HepG2 (cell line): ENCODE results near the gene ACSBG1. TPM values are rescaled to one million over a fixed set of nuclear protein-coding genes. Genes with fewer than 3 reads are reported as not detected.

Source experiments
- ATAC-seq: fragments of 200-7000 bp; cut with Tn5 transposase; 3 replicates; pipeline ENCODE4 v1.9.1; 2020; ENCODE audit warnings: mild to moderate bottlenecking, moderate library complexity
- BruUV-seq: library from RNA; stranded (reverse); fragments of 400-500 nt; replicated peaks from 2 replicates; lab custom pipeline; 2021; lab: Mats Ljungman, UMichigan
- CTCF ChIA-PET: fragments of 300-600 bp; formaldehyde crosslinking; extraction: SDS; loops from one replicate; lab custom pipeline; 2021; ENCODE audit warnings: low total read pairs, inconsistent platforms, low intra/inter-chr PET ratio; lab: Yijun Ruan, JAX
- POLR2A ChIA-PET: fragments of 350-600 bp; sonication (Branson Sonifier 250); formaldehyde crosslinking; loops from one replicate; lab custom pipeline; 2020; ENCODE audit warnings: antibody characterized with exemption, inconsistent platforms; lab: Yijun Ruan, JAX
- DNase-seq: peaks from one replicate; pipeline ENCODE4 v3.0.0-alpha.2; 2015; ENCODE audit warnings: low spot score
- FAIRE-seq: peaks from 3 replicates; lab custom pipeline; 2011; peaks lifted over from hg19 to GRCh38; lab: Jason Lieb, UNC
- H2AFZ ChIP-seq: one replicate; pipeline ENCODE4 v1.6.1; 2011; ENCODE audit warnings: low read length, inconsistent platforms
- H3K27ac ChIP-seq: fragments of 300-600 bp; 3 replicates; pipeline ENCODE4 v1.8.0; 2011; ENCODE audit warnings: mixed run types, mild to moderate bottlenecking, mixed read lengths, low read length, inconsistent platforms; ENCODE audit not compliant: insufficient read depth; ENCODE audit errors: extremely low read length
- H3K27me3 ChIP-seq, 2 experiments: fragments of 200-600 bp in 1 of 2; 2 replicates in 1 of 2; 3 replicates in 1 of 2; pipeline versions ENCODE4 v1.6.0 to v1.8.0; 2011; ENCODE audit warnings: low read length in 2 of 2, mild to moderate bottlenecking in 2 of 2, moderate library complexity in 2 of 2, inconsistent platforms in 1 of 2; ENCODE audit not compliant: insufficient read depth in 2 of 2, control insufficient read depth in 1 of 2
- H3K36me3 ChIP-seq, 2 experiments: fragments of 200-600 bp in 1 of 2; replicated peaks in 1 of 2; 2 replicates in 1 of 2; 3 replicates in 1 of 2; pipeline versions ENCODE4 v1.5.1 to v1.8.0; 2011; ENCODE audit warnings: low read length in 2 of 2, inconsistent platforms in 1 of 2; ENCODE audit not compliant: insufficient read depth in 2 of 2, control insufficient read depth in 1 of 2
- H3K4me1 ChIP-seq: 2 replicates; pipeline ENCODE4 v1.5.1; 2012; ENCODE audit warnings: low read length, inconsistent platforms; ENCODE audit not compliant: insufficient read depth
- H3K4me2 ChIP-seq: 2 replicates; pipeline ENCODE4 v1.6.0; 2011; ENCODE audit warnings: low read depth, low read length, inconsistent platforms
- H3K4me3 ChIP-seq, 3 experiments: fragments of 200-600 bp in 1 of 3; sonication (generic), shearing (Covaris generic) in 1 of 3; replicated peaks in 1 of 3; 2 replicates each; pipeline ENCODE4 v1.5.1; 2011 to 2016; ENCODE audit warnings: low read length in 3 of 3, inconsistent platforms in 2 of 3, low read depth in 2 of 3, mild to moderate bottlenecking in 2 of 3, control low read depth in 1 of 3, mixed read lengths in 1 of 3; ENCODE audit not compliant: insufficient read depth in 1 of 3
- H3K79me2 ChIP-seq: one replicate; pipeline ENCODE4 v1.6.1; 2011; ENCODE audit warnings: low read length, inconsistent platforms; ENCODE audit not compliant: insufficient read depth
- H3K9ac ChIP-seq: 2 replicates; pipeline ENCODE4 v1.6.0; 2011; ENCODE audit warnings: mild to moderate bottlenecking, low read depth, low read length, inconsistent platforms; ENCODE audit not compliant: insufficient read depth
- H3K9me3 ChIP-seq: 2 replicates; pipeline ENCODE4 v1.5.1; 2012; ENCODE audit warnings: mild to moderate bottlenecking, low read length
- H4K20me1 ChIP-seq: 2 replicates; pipeline ENCODE4 v1.6.0; 2011; ENCODE audit warnings: inconsistent platforms, mild to moderate bottlenecking, low read length, moderate library complexity; ENCODE audit not compliant: insufficient read depth
- DMAP1 ChIP-seq: IDR thresholded peaks from 2 replicates; pipeline ENCODE4 v1.6.1; 2016
- ELF4 ChIP-seq: sonication (generic); formaldehyde crosslinking; IDR thresholded peaks from 2 replicates; pipeline ENCODE4 v1.5.0; 2020; ENCODE audit warnings: missing genetic modification reagents, mild to moderate bottlenecking, moderate library complexity, borderline replicate concordance
- KDM1A ChIP-seq: IDR thresholded peaks from 2 replicates; pipeline ENCODE4 v1.6.1; 2016; ENCODE audit warnings: missing compliant biosample characterization
- ZBTB3 ChIP-seq: sonication (generic); formaldehyde crosslinking; IDR thresholded peaks from 2 replicates; pipeline ENCODE4 v1.4.0; 2020; ENCODE audit warnings: low read depth, mild to moderate bottlenecking, moderate library complexity, missing genetic modification reagents, borderline replicate concordance
- ZMYM3 ChIP-seq: sonication (generic); formaldehyde crosslinking; IDR thresholded peaks from 2 replicates; pipeline ENCODE4 v1.5.1; 2020; ENCODE audit warnings: mild to moderate bottlenecking, missing genetic modification reagents
- ZNF180 ChIP-seq: sonication (generic); formaldehyde crosslinking; IDR thresholded peaks from 2 replicates; pipeline ENCODE4 v1.4.0; 2020; ENCODE audit warnings: low read depth, missing genetic modification reagents, borderline replicate concordance
- ZNF205 ChIP-seq: IDR thresholded peaks from 2 replicates; pipeline ENCODE4 v1.6.1; 2018; ENCODE audit warnings: missing biosample characterization, missing genetic modification reagents
- ZNF263 ChIP-seq: sonication (generic); formaldehyde crosslinking; IDR thresholded peaks from 2 replicates; pipeline ENCODE4 v1.4.0; 2020; ENCODE audit warnings: missing genetic modification reagents
- ZNF383 ChIP-seq: sonication (generic); formaldehyde crosslinking; IDR thresholded peaks from 2 replicates; pipeline ENCODE4 v1.4.0; 2020; ENCODE audit warnings: missing genetic modification reagents, mild to moderate bottlenecking, borderline replicate concordance
- ZNF557 ChIP-seq: sonication (generic); formaldehyde crosslinking; IDR thresholded peaks from 2 replicates; pipeline ENCODE4 v1.4.0; 2020; ENCODE audit warnings: missing genetic modification reagents
- ZNF644 ChIP-seq: IDR thresholded peaks from 2 replicates; pipeline ENCODE4 v1.6.1; 2016; ENCODE audit warnings: low read depth
- WGBS: methylation state at CpG from one replicate; pipeline ENCODE4 v1.1.6; 2017; ENCODE audit warnings: low lambda C conversion rate; 5-methylcytosine and 5-hydroxymethylcytosine counted together
- in situ Hi-C: cut with HindIII; loops from 2 replicates; pipeline ENCODE4 v1.10.0; 2017; ENCODE audit warnings: low pct_unique_long_range_greater_than_20kb; ENCODE audit not compliant: extremely low pct_ligation_motif_present
- intact Hi-C: fragments of 100-400 bp; cut with micrococcal nuclease; formaldehyde crosslinking; loops from one replicate; pipeline ENCODE4 v1.10.0; 2022; ENCODE audit not compliant: unreplicated experiment
- polyA plus RNA-seq, 8 experiments: library from polyadenylated mRNA; depleted of rRNA in 3 of 8; stranded (reverse) in 7 of 8; unstranded in 1 of 8; fragments of >200 nt; fragmentation: Illumina TruSeq in 4 of 8; extraction: Trizol in 4 of 8; gene quantifications; 2 replicates each; pipeline versions ENCODE4 v1.2.1 to v1.2.3, GENCODE V29; 2011 to 2016; ENCODE audit warnings: low read depth in 4 of 8, missing spikeins in 1 of 8, mixed read lengths in 1 of 8; ENCODE audit not compliant: insufficient read depth in 1 of 8
- total RNA-seq, 5 experiments: library from RNA; depleted of rRNA; stranded (reverse); fragments of >200 nt; fragmentation: Illumina TruSeq; extraction: Trizol; gene quantifications; 2 replicates each; pipeline ENCODE4 v1.2.3, GENCODE V29; 2016; ENCODE audit warnings: low read depth in 1 of 5
- TF ChIP-seq, protein P1 (sequence below): sonication (generic); formaldehyde crosslinking; IDR thresholded peaks from 2 replicates; pipeline ENCODE4 v1.4.0; 2020; ENCODE audit warnings: mild to moderate bottlenecking, missing genetic modification reagents, borderline replicate concordance
- TF ChIP-seq, protein P2 (sequence below): sonication (generic); formaldehyde crosslinking; IDR thresholded peaks from 2 replicates; pipeline ENCODE4 v1.4.0; 2020; ENCODE audit warnings: missing genetic modification reagents, borderline replicate concordance
- TF ChIP-seq, protein P3 (sequence below): sonication (generic); formaldehyde crosslinking; IDR thresholded peaks from 2 replicates; pipeline ENCODE4 v1.8.0; 2022; ENCODE audit warnings: mild to moderate bottlenecking, missing genetic modification reagents
- TF ChIP-seq, protein P4 (sequence below): IDR thresholded peaks from 2 replicates; pipeline ENCODE4 v1.6.1; 2012; ENCODE audit warnings: inconsistent platforms
- TF ChIP-seq, protein P5 (sequence below): sonication (generic); formaldehyde crosslinking; IDR thresholded peaks from 2 replicates; pipeline ENCODE4 v1.5.0; 2020; ENCODE audit warnings: missing genetic modification reagents

Gene ACSBG1
- total and polyA plus RNA-seq, 2 of the 13 experiments (the other 11 are each of a cell fraction or from before 2014, with no cell fraction given): 0.35 to 0.81 TPM

DNA sequence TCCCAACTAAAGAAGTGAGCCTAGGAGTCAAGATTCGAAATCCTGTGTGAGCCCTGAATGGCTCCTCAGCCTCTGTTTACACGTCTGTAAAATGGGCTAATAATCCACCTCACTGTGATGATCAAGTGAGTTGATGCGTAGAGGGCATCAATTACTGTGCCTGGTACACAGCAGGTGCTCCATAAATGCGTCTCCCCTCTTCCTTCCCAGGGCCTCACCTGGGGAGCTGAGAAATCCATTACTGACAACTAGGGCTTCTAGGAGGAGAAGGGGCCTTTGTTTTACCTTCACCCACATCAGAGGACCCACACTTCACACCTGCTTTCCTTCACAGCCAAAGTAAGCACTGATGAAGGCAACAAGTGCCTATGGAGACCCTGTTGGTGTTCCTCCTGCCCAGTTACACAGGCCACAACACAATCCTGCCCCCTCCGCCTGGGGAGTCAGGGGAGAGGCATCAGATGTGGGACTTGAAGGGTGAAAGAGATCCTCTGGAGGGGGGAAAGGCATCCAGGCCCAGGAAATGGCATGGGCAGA lies 104.5 kb downstream of the ACSBG1 start:
- Histone ChIP-seq H3K4me2 (no peak overlapping the region), H3K27me3 (peaks cover 2 to 13% of the 10 kb centered on the region in 2 experiments; a peak in 2 of 5 replicates), H3K36me3 (no peaks in the 10 kb centered on the region), H3K9ac (no peak overlapping the region), H2AFZ (no peak overlapping the region), H3K4me3 (no peak overlapping the region), H3K9me3 (no peaks in the 10 kb centered on the region), H3K79me2 (no peaks in the 10 kb centered on the region), H3K4me1 (peaks cover 39% of the 10 kb centered on the region), H4K20me1 (no peaks in the 10 kb centered on the region), H3K27ac (no peak overlapping the region)
- DNase-seq: no peak
- in situ Hi-C loops (no loop called here), intact Hi-C loops (no loop called here)
- ATAC-seq: no peak
- POLR2A ChIA-PET: interaction anchor here (2.8 kb wide), 1 partner anchor 20 kb away, joined by 11 read pairs; the partner anchor contains the start of gene IDH3A
- CTCF ChIA-PET: interaction anchor here (2.6 kb wide), 1 partner anchor 66 kb away, joined by 12 read pairs; no protein-coding TSS in a partner anchor
- 62% methylated on average over 4 of the region's 5 CpGs for WGBS
- FAIRE-seq: no peak
- no TSS peak for BruUV-seq
- TF ChIP-seq ZMYM3 (CRISPR knock-in tag): peak; percentile 72
- TF ChIP-seq ELF4: no peak
- TF ChIP-seq, protein P1, sequence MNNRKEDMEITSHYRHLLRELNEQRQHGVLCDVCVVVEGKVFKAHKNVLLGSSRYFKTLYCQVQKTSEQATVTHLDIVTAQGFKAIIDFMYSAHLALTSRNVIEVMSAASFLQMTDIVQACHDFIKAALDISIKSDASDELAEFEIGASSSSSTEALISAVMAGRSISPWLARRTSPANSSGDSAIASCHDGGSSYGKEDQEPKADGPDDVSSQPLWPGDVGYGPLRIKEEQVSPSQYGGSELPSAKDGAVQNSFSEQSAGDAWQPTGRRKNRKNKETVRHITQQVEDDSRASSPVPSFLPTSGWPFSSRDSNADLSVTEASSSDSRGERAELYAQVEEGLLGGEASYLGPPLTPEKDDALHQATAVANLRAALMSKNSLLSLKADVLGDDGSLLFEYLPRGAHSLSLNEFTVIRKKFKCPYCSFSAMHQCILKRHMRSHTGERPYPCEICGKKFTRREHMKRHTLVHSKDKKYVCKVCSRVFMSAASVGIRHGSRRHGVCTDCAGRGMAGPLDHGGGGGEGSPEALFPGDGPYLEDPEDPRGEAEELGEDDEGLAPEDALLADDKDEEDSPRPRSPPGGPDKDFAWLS (CRISPR knock-in tag): no peak
- TF ChIP-seq ZBTB3 (CRISPR knock-in tag): no peak
- TF ChIP-seq, protein P2, sequence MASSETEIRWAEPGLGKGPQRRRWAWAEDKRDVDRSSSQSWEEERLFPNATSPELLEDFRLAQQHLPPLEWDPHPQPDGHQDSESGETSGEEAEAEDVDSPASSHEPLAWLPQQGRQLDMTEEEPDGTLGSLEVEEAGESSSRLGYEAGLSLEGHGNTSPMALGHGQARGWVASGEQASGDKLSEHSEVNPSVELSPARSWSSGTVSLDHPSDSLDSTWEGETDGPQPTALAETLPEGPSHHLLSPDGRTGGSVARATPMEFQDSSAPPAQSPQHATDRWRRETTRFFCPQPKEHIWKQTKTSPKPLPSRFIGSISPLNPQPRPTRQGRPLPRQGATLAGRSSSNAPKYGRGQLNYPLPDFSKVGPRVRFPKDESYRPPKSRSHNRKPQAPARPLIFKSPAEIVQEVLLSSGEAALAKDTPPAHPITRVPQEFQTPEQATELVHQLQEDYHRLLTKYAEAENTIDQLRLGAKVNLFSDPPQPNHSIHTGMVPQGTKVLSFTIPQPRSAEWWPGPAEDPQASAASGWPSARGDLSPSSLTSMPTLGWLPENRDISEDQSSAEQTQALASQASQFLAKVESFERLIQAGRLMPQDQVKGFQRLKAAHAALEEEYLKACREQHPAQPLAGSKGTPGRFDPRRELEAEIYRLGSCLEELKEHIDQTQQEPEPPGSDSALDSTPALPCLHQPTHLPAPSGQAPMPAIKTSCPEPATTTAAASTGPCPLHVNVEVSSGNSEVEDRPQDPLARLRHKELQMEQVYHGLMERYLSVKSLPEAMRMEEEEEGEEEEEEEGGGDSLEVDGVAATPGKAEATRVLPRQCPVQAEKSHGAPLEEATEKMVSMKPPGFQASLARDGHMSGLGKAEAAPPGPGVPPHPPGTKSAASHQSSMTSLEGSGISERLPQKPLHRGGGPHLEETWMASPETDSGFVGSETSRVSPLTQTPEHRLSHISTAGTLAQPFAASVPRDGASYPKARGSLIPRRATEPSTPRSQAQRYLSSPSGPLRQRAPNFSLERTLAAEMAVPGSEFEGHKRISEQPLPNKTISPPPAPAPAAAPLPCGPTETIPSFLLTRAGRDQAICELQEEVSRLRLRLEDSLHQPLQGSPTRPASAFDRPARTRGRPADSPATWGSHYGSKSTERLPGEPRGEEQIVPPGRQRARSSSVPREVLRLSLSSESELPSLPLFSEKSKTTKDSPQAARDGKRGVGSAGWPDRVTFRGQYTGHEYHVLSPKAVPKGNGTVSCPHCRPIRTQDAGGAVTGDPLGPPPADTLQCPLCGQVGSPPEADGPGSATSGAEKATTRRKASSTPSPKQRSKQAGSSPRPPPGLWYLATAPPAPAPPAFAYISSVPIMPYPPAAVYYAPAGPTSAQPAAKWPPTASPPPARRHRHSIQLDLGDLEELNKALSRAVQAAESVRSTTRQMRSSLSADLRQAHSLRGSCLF (CRISPR knock-in tag): no peak
- TF ChIP-seq, protein P3, sequence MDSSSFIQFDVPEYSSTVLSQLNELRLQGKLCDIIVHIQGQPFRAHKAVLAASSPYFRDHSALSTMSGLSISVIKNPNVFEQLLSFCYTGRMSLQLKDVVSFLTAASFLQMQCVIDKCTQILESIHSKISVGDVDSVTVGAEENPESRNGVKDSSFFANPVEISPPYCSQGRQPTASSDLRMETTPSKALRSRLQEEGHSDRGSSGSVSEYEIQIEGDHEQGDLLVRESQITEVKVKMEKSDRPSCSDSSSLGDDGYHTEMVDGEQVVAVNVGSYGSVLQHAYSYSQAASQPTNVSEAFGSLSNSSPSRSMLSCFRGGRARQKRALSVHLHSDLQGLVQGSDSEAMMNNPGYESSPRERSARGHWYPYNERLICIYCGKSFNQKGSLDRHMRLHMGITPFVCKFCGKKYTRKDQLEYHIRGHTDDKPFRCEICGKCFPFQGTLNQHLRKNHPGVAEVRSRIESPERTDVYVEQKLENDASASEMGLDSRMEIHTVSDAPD: no peak
- TF ChIP-seq ZNF557 (CRISPR knock-in tag): no peak
- TF ChIP-seq, protein P4, sequence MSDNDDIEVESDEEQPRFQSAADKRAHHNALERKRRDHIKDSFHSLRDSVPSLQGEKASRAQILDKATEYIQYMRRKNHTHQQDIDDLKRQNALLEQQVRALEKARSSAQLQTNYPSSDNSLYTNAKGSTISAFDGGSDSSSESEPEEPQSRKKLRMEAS: no peak
- no peak for TF ChIP-seq ZNF180 (CRISPR knock-in tag)
- TF ChIP-seq, protein P5, sequence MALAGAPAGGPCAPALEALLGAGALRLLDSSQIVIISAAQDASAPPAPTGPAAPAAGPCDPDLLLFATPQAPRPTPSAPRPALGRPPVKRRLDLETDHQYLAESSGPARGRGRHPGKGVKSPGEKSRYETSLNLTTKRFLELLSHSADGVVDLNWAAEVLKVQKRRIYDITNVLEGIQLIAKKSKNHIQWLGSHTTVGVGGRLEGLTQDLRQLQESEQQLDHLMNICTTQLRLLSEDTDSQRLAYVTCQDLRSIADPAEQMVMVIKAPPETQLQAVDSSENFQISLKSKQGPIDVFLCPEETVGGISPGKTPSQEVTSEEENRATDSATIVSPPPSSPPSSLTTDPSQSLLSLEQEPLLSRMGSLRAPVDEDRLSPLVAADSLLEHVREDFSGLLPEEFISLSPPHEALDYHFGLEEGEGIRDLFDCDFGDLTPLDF (CRISPR knock-in tag): no peak
- no peak for TF ChIP-seq ZNF383 (CRISPR knock-in tag)
- no peak for TF ChIP-seq ZNF205
- no peak for TF ChIP-seq ZNF644
- no peak for TF ChIP-seq ZNF263
- no peak for TF ChIP-seq DMAP1
- 0 out of 2 replicates have a peak, but pooled peaks have one; percentile 46 for TF ChIP-seq KDM1A
